Measurements from ENCODE around the gene BBX.
"Not testable (repeated sequence)": the region's sequence is repeated elsewhere in the genome, so short reads cannot be mapped to it uniquely, and the experiment has no call there.

- TF ChIP-seq HNF4A (conservative IDR thresholded peaks at IDR 0.05); EGR1 (IDR thresholded peaks at IDR 0.05; ENCODE audit: low read depth in 2 of 2); YY1 (IDR thresholded peaks at IDR 0.05); SP1 (IDR thresholded peaks at IDR 0.05); GABPA (IDR thresholded peaks at IDR 0.05 in 1 of 2, conservative IDR thresholded peaks at IDR 0.05 in 1 of 2): not testable (repeated sequence)
- TF ChIP-seq, protein P1, sequence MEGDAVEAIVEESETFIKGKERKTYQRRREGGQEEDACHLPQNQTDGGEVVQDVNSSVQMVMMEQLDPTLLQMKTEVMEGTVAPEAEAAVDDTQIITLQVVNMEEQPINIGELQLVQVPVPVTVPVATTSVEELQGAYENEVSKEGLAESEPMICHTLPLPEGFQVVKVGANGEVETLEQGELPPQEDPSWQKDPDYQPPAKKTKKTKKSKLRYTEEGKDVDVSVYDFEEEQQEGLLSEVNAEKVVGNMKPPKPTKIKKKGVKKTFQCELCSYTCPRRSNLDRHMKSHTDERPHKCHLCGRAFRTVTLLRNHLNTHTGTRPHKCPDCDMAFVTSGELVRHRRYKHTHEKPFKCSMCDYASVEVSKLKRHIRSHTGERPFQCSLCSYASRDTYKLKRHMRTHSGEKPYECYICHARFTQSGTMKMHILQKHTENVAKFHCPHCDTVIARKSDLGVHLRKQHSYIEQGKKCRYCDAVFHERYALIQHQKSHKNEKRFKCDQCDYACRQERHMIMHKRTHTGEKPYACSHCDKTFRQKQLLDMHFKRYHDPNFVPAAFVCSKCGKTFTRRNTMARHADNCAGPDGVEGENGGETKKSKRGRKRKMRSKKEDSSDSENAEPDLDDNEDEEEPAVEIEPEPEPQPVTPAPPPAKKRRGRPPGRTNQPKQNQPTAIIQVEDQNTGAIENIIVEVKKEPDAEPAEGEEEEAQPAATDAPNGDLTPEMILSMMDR (IDR thresholded peaks at IDR 0.05; ENCODE audit: low read depth, low read length, missing input control), result not testable (repeated sequence)
- TF ChIP-seq, protein P2, sequence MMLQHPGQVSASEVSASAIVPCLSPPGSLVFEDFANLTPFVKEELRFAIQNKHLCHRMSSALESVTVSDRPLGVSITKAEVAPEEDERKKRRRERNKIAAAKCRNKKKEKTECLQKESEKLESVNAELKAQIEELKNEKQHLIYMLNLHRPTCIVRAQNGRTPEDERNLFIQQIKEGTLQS (IDR thresholded peaks at IDR 0.05), result not testable (repeated sequence)
- TF ChIP-seq, protein P3, sequence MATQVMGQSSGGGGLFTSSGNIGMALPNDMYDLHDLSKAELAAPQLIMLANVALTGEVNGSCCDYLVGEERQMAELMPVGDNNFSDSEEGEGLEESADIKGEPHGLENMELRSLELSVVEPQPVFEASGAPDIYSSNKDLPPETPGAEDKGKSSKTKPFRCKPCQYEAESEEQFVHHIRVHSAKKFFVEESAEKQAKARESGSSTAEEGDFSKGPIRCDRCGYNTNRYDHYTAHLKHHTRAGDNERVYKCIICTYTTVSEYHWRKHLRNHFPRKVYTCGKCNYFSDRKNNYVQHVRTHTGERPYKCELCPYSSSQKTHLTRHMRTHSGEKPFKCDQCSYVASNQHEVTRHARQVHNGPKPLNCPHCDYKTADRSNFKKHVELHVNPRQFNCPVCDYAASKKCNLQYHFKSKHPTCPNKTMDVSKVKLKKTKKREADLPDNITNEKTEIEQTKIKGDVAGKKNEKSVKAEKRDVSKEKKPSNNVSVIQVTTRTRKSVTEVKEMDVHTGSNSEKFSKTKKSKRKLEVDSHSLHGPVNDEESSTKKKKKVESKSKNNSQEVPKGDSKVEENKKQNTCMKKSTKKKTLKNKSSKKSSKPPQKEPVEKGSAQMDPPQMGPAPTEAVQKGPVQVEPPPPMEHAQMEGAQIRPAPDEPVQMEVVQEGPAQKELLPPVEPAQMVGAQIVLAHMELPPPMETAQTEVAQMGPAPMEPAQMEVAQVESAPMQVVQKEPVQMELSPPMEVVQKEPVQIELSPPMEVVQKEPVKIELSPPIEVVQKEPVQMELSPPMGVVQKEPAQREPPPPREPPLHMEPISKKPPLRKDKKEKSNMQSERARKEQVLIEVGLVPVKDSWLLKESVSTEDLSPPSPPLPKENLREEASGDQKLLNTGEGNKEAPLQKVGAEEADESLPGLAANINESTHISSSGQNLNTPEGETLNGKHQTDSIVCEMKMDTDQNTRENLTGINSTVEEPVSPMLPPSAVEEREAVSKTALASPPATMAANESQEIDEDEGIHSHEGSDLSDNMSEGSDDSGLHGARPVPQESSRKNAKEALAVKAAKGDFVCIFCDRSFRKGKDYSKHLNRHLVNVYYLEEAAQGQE (IDR thresholded peaks at IDR 0.05), result not testable (repeated sequence)
Measured at GRCh38 chr3:107835001-107835400, 312.2 kb downstream of the BBX start.
